SU-DHL-6 (cell line): ENCODE measurements around the gene RCCD1.

Source experiments
- CTCF ChIP-seq: fragments of 200-600 bp; sonication (generic); IDR thresholded peaks from one replicate; pipeline ENCODE4 v1.5.1; 2017; ENCODE audit warnings: antibody characterized with exemption, mild to moderate bottlenecking, low read length, moderate library complexity; ENCODE audit not compliant: insufficient read depth, poor library complexity, severe bottlenecking
- EZH2phosphoT487 ChIP-seq: fragments of 200-600 bp; sonication (generic), shearing (Covaris generic); conservative IDR thresholded peaks from 2 replicates; pipeline ENCODE4 v1.6.1; 2018; ENCODE audit warnings: mild to moderate bottlenecking, antibody characterized with exemption, low read length, moderate library complexity, mixed read lengths

- no peak for TF ChIP-seq EZH2phosphoT487
- no peak for TF ChIP-seq CTCF
These were observed 37.1 kb downstream of the RCCD1 start for GRCh38 chr15:90991587-90992285.
